Spleen (tissue), 11 donors: Measurements from ENCODE around the gene CENPW. TPM values are rescaled to one million over a fixed set of nuclear protein-coding genes. Genes with fewer than 3 reads are reported as not detected.

ENCODE experiments used
- DNase-seq: peaks from one replicate; pipeline ENCODE4 v3.0.0-alpha.2; 2020
- H3K27ac ChIP-seq, 8 donors: fragments of 200-600 bp; sonication (generic) in 7 of 8; 1 replicate in 4 of 8; 2 replicates in 4 of 8; pipeline versions ENCODE4 v1.5.0 to v1.8.0; 2016 to 2021; ENCODE audit warnings: inconsistent platforms in 4 of 8, mild to moderate bottlenecking in 4 of 8, moderate library complexity in 1 of 8
- H3K27me3 ChIP-seq, 7 donors: fragments of 200-600 bp; sonication (generic) in 6 of 7; replicated peaks in 1 of 7; 1 replicate in 4 of 7; 2 replicates in 3 of 7; pipeline versions ENCODE4 v1.5.0 to v1.8.0; 2016 to 2021; ENCODE audit warnings: inconsistent platforms in 3 of 7, mild to moderate bottlenecking in 1 of 7
- H3K36me3 ChIP-seq, 6 donors: fragments of 200-600 bp; sonication (generic) in 5 of 6; 1 replicate in 4 of 6; 2 replicates in 2 of 6; pipeline versions ENCODE4 v1.5.0 to v1.8.0; 2016 to 2021; ENCODE audit warnings: inconsistent platforms in 2 of 6
- H3K4me1 ChIP-seq, 6 donors: fragments of 200-600 bp; sonication (generic) in 5 of 6; 1 replicate in 3 of 6; 2 replicates in 3 of 6; pipeline versions ENCODE4 v1.5.0 to v1.8.0; 2016 to 2021; ENCODE audit warnings: inconsistent platforms in 3 of 6
- H3K4me3 ChIP-seq, 8 donors: fragments of 200-600 bp; sonication (generic) in 7 of 8; 1 replicate in 4 of 8; 2 replicates in 4 of 8; pipeline versions ENCODE4 v1.5.0 to v1.8.0; 2016 to 2021; ENCODE audit warnings: inconsistent platforms in 4 of 8, mild to moderate bottlenecking in 4 of 8, moderate library complexity in 2 of 8
- H3K9me3 ChIP-seq, 8 donors: fragments of 200-600 bp; sonication (generic) in 7 of 8; 1 replicate in 4 of 8; 2 replicates in 4 of 8; pipeline versions ENCODE4 v1.5.0 to v1.8.0; 2016 to 2021; ENCODE audit warnings: inconsistent platforms in 4 of 8
- POLR2A ChIP-seq, 3 donors: fragments of 450-650 bp; IDR thresholded peaks; one replicate each; pipeline ENCODE4 v1.5.1; 2017; ENCODE audit warnings: antibody characterized with exemption in 3 of 3, mild to moderate bottlenecking in 1 of 3
- POLR2AphosphoS5 ChIP-seq, 3 donors: sonication (generic); formaldehyde crosslinking; IDR thresholded peaks; one replicate each; pipeline ENCODE4 v1.5.1; 2017; ENCODE audit warnings: antibody characterized with exemption in 3 of 3
- WGBS, 5 donors: extraction: QIAGEN DNeasy Blood & Tissue Kit in 3 of 5; methylation state at CpG; one replicate each; pipeline versions ENCODE4 v1.1.5 to v1.1.7; 2013 to 2018; 5-methylcytosine and 5-hydroxymethylcytosine counted together
- intact Hi-C: fragments of 100-400 bp; cut with DNase I; formaldehyde crosslinking; loops from one replicate; pipeline ENCODE4 v1.15.0; 2023; ENCODE audit warnings: low total_unique reads
- polyA plus RNA-seq, 3 donors: library from polyadenylated mRNA; stranded (reverse); fragments of 200-250 nt; gene quantifications; one replicate each; pipeline ENCODE4 v1.2.1, GENCODE V29; 2013
- total RNA-seq, 7 donors: library from RNA; depleted of rRNA in 3 of 7; stranded (reverse); fragments of >200 nt in 3 of 7; fragmentation: NEBNext Ultra II Directional in 4 of 7; extraction: Animal tissue kit (Norgen Biotek cat#: 25700) in 4 of 7; gene quantifications; one replicate each; pipeline versions ENCODE4 v1.1.0 to v1.2.1, GENCODE V29; 2016 to 2021
- TF ChIP-seq, protein P1 (sequence below), 11 experiments: fragments of 200-600 bp in 7 of 11; fragments of 450-650 bp in 4 of 11; sonication (generic) in 4 of 11; IDR thresholded peaks in 8 of 11; conservative IDR thresholded peaks in 3 of 11; 1 replicate in 7 of 11; 2 replicates in 4 of 11; pipeline versions ENCODE4 v1.4.0 to v1.8.0; 2016 to 2021; ENCODE audit warnings: antibody characterized with exemption in 11 of 11, inconsistent platforms in 4 of 11, mild to moderate bottlenecking in 1 of 11
- donor health status: healthy with polysubstance abuse.
- donor health status: DM: no; HTN: no; CAD: no; lungs with moderate emphysema.
- donor health status: DM: no; HTN: no; CAD: no.
- donor health status: Bipolar disorder and iron deficiency.
- donor health status: healthy.
- donor health status: DM: no; HTN: no; CAD: no.
- donor health status: DM: yes; HTN: yes; CAD: no.

The CENPW gene
- total and polyA plus RNA-seq, 10 donors = 4.0 to 23.2 (median 8.4) TPM; not detected in 3

DNA sequence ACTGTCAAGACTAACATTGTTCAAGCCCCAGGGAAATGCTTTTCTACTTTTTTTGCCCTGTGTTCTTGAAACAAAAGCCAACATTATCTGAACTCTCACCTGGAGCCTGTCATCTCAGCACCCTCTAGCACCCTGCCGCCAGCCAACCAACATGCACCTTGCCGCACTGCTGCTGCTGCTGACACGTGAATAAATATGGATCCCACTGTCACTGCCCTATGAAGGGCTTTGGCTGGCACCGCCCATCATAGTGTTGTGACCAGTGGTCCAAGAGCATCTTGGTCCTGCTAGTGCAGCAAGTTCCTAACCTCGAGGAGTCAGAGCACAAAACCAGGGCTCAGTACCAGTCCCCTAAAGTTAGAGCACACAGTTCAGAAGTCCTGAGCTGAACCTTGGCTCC is 41.6 kb downstream of the CENPW start:
- TF ChIP-seq POLR2AphosphoS5 (IDR thresholded peaks at IDR 0.05) (no peak), POLR2A (IDR thresholded peaks at IDR 0.05) (no peak)
- TF ChIP-seq, protein P1, sequence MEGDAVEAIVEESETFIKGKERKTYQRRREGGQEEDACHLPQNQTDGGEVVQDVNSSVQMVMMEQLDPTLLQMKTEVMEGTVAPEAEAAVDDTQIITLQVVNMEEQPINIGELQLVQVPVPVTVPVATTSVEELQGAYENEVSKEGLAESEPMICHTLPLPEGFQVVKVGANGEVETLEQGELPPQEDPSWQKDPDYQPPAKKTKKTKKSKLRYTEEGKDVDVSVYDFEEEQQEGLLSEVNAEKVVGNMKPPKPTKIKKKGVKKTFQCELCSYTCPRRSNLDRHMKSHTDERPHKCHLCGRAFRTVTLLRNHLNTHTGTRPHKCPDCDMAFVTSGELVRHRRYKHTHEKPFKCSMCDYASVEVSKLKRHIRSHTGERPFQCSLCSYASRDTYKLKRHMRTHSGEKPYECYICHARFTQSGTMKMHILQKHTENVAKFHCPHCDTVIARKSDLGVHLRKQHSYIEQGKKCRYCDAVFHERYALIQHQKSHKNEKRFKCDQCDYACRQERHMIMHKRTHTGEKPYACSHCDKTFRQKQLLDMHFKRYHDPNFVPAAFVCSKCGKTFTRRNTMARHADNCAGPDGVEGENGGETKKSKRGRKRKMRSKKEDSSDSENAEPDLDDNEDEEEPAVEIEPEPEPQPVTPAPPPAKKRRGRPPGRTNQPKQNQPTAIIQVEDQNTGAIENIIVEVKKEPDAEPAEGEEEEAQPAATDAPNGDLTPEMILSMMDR (IDR thresholded peaks at IDR 0.05 in 8 of 11, conservative IDR thresholded peaks at IDR 0.05 in 3 of 11) = no peak
- Histone ChIP-seq H3K27ac (no peak overlapping the region), H3K9me3 (peaks cover 3 to 45% (median 33%) of the 10 kb centered on the region in 8 donors), H3K4me3 (no peak overlapping the region), H3K27me3 (no peaks in the 10 kb centered on the region), H3K4me1 (no peaks in the 10 kb centered on the region), H3K36me3 (no peaks in the 10 kb centered on the region)
- intact Hi-C loops = no loop called here
- WGBS, 5 donors = 95 to 100% (median 97%) methylated on average over 5 of the region's 5 CpGs
- DNase-seq = no peak

DNA sequence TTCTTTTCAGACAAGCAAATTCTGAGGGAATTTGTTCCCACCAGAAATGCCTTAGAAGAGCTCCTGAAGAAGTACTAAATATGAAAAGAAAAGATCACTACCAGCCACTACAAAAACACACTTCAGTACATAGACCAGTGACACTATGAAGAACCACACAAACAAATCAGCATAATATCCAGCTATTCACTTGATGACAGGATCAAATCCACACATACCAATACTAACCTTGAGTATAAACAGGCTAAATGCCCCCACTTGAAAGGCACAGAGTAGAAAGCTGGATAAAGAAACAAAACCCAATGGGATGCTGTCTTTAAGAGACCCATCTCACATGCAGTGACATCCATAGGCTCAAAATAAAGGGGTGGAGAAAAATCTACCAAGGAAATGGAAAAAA is 43.3 kb downstream of the CENPW start:
- Histone ChIP-seq H3K27me3 (no peaks in the 10 kb centered on the region), H3K4me3 (no peak overlapping the region), H3K36me3 (no peaks in the 10 kb centered on the region), H3K9me3 (peaks cover 3 to 45% (median 33%) of the 10 kb centered on the region in 8 donors), H3K27ac (no peak overlapping the region), H3K4me1 (no peaks in the 10 kb centered on the region)
- intact Hi-C loops = no loop called here
- TF ChIP-seq POLR2A (IDR thresholded peaks at IDR 0.05) = no peak
- TF ChIP-seq POLR2AphosphoS5 (IDR thresholded peaks at IDR 0.05) = no peak
- TF ChIP-seq, protein P1 (IDR thresholded peaks at IDR 0.05 in 8 of 11, conservative IDR thresholded peaks at IDR 0.05 in 3 of 11) = no peak
- DNase-seq = no peak

DNA sequence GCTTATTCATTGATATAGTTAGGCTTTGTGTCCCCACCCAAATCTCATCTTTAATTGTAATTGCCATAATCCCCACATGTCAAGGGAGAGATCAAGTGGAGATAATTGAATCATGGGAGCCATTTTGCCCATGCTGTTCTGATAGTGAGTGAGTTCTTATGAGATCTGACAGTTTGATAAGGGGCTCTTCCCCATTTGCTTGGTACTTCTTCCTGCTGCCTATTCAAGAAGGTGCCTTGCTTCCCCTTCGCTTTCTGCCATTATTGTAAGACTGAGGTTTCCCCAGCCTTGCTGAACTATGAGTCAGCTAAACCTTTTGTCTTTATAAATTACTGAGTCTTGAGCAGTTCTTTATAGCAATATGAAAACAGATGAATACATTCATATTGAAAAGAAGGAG is 45.6 kb downstream of the CENPW start:
- H3K36me3 ChIP-seq = no peaks in the 10 kb centered on the region
- no peaks in the 10 kb centered on the region for H3K4me1 ChIP-seq
- peaks cover 3 to 45% (median 33%) of the 10 kb centered on the region in 8 donors for H3K9me3 ChIP-seq
- no peak for TF ChIP-seq POLR2A (IDR thresholded peaks at IDR 0.05)
- TF ChIP-seq, protein P1 (IDR thresholded peaks at IDR 0.05 in 8 of 11, conservative IDR thresholded peaks at IDR 0.05 in 3 of 11) = no peak
- TF ChIP-seq POLR2AphosphoS5 (IDR thresholded peaks at IDR 0.05) = no peak
- no peak overlapping the region for H3K4me3 ChIP-seq
- DNase-seq = no peak
- intact Hi-C loops = no loop called here
- no peak overlapping the region for H3K27ac ChIP-seq
- 85 to 100% (median 96%) methylated on average over 1 of the region's 1 CpG for WGBS, 5 donors
- H3K27me3 ChIP-seq = no peaks in the 10 kb centered on the region

DNA sequence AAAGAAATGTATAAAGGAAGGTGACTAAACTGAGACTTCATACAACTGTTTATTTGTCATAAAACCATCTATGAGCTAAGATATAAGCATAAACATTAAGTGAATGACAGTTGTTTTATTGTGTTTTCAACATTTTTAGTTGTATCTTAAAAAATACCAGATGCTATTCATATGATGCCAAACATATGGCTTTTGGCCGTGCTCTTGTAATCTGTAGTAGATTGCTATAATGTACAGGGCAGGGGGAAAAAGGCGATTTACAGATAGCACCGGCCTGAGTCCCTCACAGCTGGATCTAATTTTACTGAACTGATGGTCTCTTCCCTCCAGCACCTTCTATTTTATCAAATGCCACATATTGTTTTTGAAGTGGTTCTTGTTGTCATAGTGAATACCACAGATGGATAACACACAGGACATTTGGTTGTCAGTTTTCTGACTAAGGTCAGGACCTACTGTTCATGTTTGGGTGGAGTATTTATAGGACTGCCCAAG is 48.2 kb downstream of the CENPW start:
- TF ChIP-seq POLR2A (IDR thresholded peaks at IDR 0.05) = no peak
- no peak for TF ChIP-seq POLR2AphosphoS5 (IDR thresholded peaks at IDR 0.05)
- TF ChIP-seq, protein P1 (IDR thresholded peaks at IDR 0.05 in 8 of 11, conservative IDR thresholded peaks at IDR 0.05 in 3 of 11) = no peak
- no peaks in the 10 kb centered on the region for H3K36me3 ChIP-seq
- DNase-seq = no peak
- intact Hi-C loops = no loop called here
- no peak overlapping the region for H3K27ac ChIP-seq
- no peaks in the 10 kb centered on the region for H3K27me3 ChIP-seq
- H3K9me3 ChIP-seq = peaks cover 3 to 27% (median 25%) of the 10 kb centered on the region in 8 donors
- 71 to 88% (median 79%) methylated on average over 3 of the region's 3 CpGs for WGBS, 5 donors
- H3K4me1 ChIP-seq = no peaks in the 10 kb centered on the region
- no peak overlapping the region for H3K4me3 ChIP-seq
